Measurements from ENCODE around the gene ZNF777. TPM values are rescaled to one million over a fixed set of nuclear protein-coding genes. Genes with fewer than 3 reads are reported as not detected.
A peak's percentile ranks its signal among the peaks of the same experiment; 100 is the strongest.

Gene ZNF777
- total RNA-seq, 1 donor from 2014 or later, result 16.2 TPM

DNA sequence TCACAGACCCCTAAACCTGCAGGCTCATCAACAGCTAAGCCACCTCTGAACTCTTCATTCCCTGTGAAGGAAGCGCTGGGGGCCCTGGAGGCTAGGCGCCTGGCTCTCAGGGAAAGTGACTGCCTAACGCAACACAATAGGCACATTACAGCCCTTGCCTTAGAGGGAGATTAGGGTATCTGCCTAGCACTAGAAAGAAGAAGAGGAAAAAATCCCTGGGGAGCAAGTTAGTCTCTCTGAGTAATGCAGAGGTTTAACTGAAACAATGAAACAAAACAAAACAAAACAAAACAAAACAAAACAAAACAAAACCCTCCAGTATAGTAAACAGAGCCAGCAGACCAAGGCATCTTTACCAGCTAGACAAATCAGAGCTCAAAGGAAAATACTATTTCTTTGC lies 2.6 kb downstream of the ZNF777 start:
- POLR2A ChIA-PET, result interaction anchor here (0.5 kb wide), 1 partner anchor 243 kb away, joined by 3 read pairs; no protein-coding TSS in a partner anchor
- Mint-ChIP-seq H3K4me1 (peaks cover 24% of the 10 kb centered on the region), H3K4me3 (peak overlapping the region; percentile 76), H3K9me3 (no peaks in the 10 kb centered on the region), H3K36me3 (ENCODE audit: low read depth) (peaks cover 38% of the 10 kb centered on the region), H3K27ac (no peak overlapping the region), H3K27me3 (no peaks in the 10 kb centered on the region)
- intact Hi-C loops (cut with micrococcal nuclease), result no loop called here
- ATAC-seq (ENCODE audit: low read depth) (no peak), DNase-seq (no peak)
- TF ChIP-seq, protein P1, sequence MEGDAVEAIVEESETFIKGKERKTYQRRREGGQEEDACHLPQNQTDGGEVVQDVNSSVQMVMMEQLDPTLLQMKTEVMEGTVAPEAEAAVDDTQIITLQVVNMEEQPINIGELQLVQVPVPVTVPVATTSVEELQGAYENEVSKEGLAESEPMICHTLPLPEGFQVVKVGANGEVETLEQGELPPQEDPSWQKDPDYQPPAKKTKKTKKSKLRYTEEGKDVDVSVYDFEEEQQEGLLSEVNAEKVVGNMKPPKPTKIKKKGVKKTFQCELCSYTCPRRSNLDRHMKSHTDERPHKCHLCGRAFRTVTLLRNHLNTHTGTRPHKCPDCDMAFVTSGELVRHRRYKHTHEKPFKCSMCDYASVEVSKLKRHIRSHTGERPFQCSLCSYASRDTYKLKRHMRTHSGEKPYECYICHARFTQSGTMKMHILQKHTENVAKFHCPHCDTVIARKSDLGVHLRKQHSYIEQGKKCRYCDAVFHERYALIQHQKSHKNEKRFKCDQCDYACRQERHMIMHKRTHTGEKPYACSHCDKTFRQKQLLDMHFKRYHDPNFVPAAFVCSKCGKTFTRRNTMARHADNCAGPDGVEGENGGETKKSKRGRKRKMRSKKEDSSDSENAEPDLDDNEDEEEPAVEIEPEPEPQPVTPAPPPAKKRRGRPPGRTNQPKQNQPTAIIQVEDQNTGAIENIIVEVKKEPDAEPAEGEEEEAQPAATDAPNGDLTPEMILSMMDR (IDR thresholded peaks at IDR 0.05), result no peak
- CTCF ChIA-PET, result no interaction called here

DNA sequence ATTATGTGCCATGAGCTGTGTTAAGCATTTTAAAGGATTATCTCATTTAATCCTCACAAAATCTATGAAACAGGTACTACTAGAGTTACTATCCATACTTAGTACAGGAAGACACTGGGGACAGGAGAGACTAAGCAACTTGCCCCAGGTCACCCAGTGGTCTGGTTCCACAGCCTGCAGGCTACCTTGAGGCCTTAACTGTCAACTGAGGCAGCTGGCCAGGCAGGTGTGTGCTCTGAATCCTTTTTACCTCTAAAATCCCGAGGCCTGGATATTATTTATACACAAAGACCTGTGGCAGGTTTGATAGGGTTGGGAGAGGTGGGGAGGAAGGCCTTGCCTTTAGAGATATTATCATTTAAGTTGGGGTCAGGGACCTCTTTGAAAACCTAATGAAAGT lies 3.1 kb downstream of the ZNF777 start:
- CTCF ChIA-PET, result no interaction called here
- Mint-ChIP-seq H3K27me3 (no peaks in the 10 kb centered on the region), H3K9me3 (no peaks in the 10 kb centered on the region), H3K36me3 (ENCODE audit: low read depth) (peaks cover 40% of the 10 kb centered on the region), H3K27ac (no peak overlapping the region), H3K4me1 (peaks cover 24% of the 10 kb centered on the region), H3K4me3 (no peak overlapping the region)
- no peak for DNase-seq
- POLR2A ChIA-PET, result no interaction called here
- TF ChIP-seq, protein P1 (IDR thresholded peaks at IDR 0.05), result no peak
- ATAC-seq (ENCODE audit: low read depth), result no peak
- intact Hi-C loops (cut with micrococcal nuclease), result no loop called here

DNA sequence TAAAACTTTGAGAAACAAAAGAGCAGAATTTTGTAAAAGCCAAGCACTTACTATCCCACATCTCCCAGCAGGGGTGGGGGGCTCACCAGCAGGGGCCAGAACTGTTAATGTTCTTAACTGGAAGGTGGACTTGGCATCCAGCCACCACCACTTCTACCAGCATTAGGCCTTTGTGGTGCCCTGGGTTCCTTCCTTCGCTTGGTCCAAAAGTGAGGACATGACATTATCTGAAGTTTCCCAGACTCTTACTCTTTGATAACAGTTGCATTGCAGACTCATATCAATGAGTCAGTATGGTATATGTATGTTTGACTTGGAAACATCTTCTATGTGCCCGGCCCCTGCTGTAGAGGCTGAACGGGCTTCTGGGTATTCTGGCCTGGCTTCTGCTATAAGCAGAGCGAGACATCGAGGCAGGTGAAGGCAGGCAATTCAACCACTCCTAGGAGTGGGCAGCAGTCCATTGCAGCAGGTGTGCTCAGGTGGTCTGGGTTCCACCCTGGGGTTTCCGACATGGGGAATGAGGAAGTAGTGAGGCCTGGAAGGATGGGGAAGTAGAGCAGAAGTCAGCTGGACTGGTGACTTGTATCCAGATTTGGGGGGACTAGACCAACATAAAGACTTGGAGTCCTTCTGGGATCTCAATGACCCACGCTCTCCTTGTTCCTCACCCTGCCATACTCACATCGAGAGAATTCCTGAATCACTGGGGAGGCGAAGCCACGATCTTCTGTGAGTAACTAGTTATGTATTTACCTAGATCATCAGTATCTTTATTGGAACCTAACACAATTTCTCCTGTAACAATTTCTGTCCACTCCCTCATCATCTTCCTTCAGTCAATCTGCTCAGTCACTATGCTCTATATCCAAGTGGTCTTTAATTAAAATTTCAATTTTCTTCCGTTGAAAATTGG lies 4.1 kb downstream of the ZNF777 start:
- intact Hi-C loops (cut with micrococcal nuclease), result no loop called here
- no peak for DNase-seq
- no peak overlapping the region for H3K27ac Mint-ChIP-seq
- ATAC-seq (ENCODE audit: low read depth), result no peak
- no peaks in the 10 kb centered on the region for H3K9me3 Mint-ChIP-seq
- ChIA-PET POLR2A (no interaction called here), CTCF (interaction anchor here (1.0 kb wide), 1 partner anchor 262 kb away, joined by 3 read pairs; no protein-coding TSS in a partner anchor)
- peaks cover 24% of the 10 kb centered on the region for H3K4me1 Mint-ChIP-seq
- H3K27me3 Mint-ChIP-seq, result no peaks in the 10 kb centered on the region
- TF ChIP-seq, protein P1 (IDR thresholded peaks at IDR 0.05), result no peak
- no peak overlapping the region for H3K4me3 Mint-ChIP-seq
- peaks cover 43% of the 10 kb centered on the region for H3K36me3 Mint-ChIP-seq (ENCODE audit: low read depth)

DNA sequence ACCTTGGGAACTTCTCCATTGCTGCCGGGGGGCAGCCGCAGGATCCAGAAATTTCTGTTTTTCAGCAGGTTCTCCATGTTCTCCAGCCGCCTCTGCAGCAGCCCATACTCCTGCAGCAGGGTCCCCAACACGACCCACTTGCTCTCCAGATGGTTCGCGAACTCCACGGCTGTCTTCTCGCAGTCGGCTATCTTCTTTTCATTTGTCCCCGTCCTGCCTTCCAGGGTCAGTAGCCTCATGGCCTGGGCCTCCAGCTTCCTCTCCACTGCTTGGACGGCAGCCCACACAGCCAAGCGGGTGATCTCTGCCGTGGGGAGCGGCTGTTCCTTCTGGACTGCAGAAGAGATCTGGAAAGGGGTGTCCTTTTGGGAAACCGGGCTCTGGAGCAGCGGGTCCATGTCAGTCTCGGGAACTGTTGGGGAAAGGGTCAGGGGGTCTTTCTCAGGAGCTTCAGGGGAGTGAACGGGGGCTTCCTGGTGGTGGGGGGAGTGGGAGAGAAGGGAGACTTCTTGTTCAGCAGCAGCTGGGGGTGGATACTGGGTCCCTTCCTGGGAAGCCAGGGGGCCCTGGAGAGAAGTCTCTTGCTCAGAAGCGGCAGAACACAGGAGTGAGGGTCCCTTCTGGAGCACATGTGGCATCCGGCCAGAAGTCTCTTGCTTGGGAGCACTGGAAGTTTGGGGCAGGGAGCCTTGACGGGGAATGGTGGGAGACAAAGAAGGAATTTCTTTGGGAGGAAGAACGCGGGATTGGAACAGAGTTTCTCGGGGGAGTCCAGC lies 5.5 kb downstream of the ZNF777 start:
- Mint-ChIP-seq H3K4me1 (peaks cover 17% of the 10 kb centered on the region), H3K36me3 (ENCODE audit: low read depth) (peaks cover 48% of the 10 kb centered on the region), H3K9me3 (no peaks in the 10 kb centered on the region), H3K4me3 (no peak overlapping the region), H3K27me3 (no peaks in the 10 kb centered on the region), H3K27ac (no peak overlapping the region)
- intact Hi-C loops (cut with micrococcal nuclease), result no loop called here
- ChIA-PET CTCF (interaction anchor here (1.0 kb wide), 1 partner anchor 260 kb away, joined by 3 read pairs; no protein-coding TSS in a partner anchor), POLR2A (no interaction called here)
- TF ChIP-seq, protein P1 (IDR thresholded peaks at IDR 0.05), result no peak
- no peak for ATAC-seq (ENCODE audit: low read depth)
- no peak for DNase-seq

DNA sequence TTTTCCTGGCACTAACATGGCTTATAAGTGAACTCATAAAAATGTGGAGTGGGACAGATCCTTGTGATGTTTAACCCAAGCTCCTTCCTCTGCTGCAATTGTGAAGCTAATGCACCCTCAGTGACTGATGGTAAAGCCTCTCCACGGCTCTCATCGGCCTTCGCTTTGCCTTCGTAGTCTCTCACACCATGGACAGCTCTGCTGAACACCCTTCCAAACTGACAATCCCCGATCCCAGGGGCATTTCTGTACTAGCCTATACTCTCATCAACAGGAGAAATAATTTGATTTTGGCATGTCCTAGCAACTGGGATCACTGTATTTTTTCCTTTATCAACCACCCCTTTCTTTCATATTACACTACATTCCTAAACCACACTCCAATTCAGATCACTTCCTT lies 6.1 kb downstream of the ZNF777 start:
- POLR2A ChIA-PET, result no interaction called here
- intact Hi-C loops (cut with micrococcal nuclease), result no loop called here
- H3K4me3 Mint-ChIP-seq, result no peak overlapping the region

More for the DNA sequence above, 6.1 kb downstream of the ZNF777 start:
- DNase-seq (no peak), ATAC-seq (ENCODE audit: low read depth) (no peak)
- Mint-ChIP-seq H3K27ac (no peak overlapping the region), H3K4me1 (peaks cover 17% of the 10 kb centered on the region), H3K27me3 (no peaks in the 10 kb centered on the region), H3K36me3 (ENCODE audit: low read depth) (peaks cover 55% of the 10 kb centered on the region), H3K9me3 (no peaks in the 10 kb centered on the region)
- CTCF ChIA-PET, result interaction anchor here (1.2 kb wide), 1 partner anchor 32 kb away, joined by 3 read pairs; no protein-coding TSS in a partner anchor
- TF ChIP-seq, protein P1 (IDR thresholded peaks at IDR 0.05), result no peak

Data from activated B cell treated with CpG ODN at 0.5 μM for 24 hours (primary cell).